Subcutaneous adipose tissue (tissue), 4 donors: Measurements from ENCODE around the gene HERPUD1. TPM values are rescaled to one million over a fixed set of nuclear protein-coding genes. Genes with fewer than 3 reads are reported as not detected.

Experiments used
- total RNA-seq, 4 donors: library from RNA; depleted of rRNA; stranded (reverse); fragments of >200 nt; gene quantifications; one replicate each; pipeline ENCODE4 v1.1.0, GENCODE V29; 2016
- TF ChIP-seq, protein P1 (sequence below): fragments of 450-650 bp; IDR thresholded peaks from one replicate; pipeline ENCODE4 v1.5.1; 2016; ENCODE audit warnings: low read depth, mild to moderate bottlenecking, control low read depth, antibody characterized with exemption, moderate library complexity

Gene HERPUD1
- total RNA-seq, 4 donors from 2014 or later: 134 to 230 (median 170) TPM

DNA sequence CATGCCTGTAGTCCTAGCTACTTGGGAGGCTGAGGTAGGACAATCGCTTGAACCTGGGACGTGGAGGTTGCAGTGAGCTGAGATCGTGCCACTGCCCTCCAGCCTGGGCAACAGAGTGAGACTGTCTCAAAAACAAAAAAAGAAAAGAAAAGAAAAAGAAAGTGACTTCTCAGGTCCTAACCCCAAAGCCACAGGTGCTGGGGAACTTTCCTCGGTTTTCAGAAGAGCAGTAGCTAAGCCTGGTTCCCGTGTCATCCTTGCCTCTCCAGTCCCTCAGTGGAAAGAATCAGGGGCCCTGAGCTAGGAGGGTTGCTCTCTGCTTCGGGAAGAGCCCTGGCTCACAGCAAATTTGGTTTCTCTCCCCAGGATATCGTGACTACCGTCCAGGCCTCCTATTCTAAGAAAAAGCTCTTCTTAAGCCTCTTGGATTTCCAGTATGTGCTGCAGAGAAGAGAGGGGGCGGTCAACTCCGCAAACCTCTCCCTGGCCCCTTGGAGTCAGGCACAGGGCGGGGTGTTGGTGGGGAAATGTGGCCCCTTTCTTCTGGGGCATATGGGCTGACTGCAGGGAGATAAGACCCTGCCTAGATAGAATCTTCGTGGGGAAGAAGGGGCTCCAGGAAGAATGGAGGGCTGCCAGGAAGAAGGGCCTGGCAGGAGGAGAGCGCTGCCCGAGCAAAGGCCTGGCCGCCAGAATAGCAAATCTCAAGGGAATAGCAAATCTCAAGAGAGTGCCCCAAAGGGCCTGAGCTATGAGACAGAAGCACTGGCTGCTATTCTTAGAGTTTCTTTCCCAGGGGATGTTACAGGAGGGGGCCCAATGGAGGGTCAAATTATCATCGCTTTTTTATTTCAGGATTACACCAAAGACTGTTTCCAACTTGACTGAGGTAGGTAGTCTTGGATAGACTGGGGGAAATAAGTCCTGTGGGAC lies 49.1 kb downstream of the HERPUD1 start:
- TF ChIP-seq, protein P1, sequence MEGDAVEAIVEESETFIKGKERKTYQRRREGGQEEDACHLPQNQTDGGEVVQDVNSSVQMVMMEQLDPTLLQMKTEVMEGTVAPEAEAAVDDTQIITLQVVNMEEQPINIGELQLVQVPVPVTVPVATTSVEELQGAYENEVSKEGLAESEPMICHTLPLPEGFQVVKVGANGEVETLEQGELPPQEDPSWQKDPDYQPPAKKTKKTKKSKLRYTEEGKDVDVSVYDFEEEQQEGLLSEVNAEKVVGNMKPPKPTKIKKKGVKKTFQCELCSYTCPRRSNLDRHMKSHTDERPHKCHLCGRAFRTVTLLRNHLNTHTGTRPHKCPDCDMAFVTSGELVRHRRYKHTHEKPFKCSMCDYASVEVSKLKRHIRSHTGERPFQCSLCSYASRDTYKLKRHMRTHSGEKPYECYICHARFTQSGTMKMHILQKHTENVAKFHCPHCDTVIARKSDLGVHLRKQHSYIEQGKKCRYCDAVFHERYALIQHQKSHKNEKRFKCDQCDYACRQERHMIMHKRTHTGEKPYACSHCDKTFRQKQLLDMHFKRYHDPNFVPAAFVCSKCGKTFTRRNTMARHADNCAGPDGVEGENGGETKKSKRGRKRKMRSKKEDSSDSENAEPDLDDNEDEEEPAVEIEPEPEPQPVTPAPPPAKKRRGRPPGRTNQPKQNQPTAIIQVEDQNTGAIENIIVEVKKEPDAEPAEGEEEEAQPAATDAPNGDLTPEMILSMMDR: no peak

DNA sequence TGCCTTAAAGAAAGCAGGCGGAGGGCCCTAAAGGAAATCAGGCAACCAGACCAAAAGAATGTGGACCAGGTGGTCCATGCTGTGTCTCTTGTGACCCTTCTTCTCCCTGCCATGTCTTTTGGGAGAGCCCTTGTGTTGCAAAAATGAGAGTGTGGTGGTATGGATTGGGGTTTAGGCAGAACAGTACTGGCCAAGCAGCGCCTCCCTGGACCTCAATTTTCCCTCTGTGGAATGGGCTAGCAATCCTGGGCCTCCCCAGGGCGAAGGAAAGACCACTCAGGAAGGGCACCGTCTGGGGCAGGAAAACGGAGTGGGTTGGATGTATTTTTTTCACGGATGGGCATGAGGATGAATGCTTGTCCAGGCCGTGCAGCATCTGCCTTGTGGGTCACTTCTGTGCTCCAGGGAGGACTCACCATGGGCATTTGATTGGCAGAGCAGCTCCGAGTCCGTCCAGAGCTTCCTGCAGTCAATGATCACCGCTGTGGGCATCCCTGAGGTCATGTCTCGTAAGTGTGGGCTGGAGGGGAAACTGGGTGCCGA lies 49.9 kb downstream of the HERPUD1 start:
- TF ChIP-seq, protein P1: no peak

DNA sequence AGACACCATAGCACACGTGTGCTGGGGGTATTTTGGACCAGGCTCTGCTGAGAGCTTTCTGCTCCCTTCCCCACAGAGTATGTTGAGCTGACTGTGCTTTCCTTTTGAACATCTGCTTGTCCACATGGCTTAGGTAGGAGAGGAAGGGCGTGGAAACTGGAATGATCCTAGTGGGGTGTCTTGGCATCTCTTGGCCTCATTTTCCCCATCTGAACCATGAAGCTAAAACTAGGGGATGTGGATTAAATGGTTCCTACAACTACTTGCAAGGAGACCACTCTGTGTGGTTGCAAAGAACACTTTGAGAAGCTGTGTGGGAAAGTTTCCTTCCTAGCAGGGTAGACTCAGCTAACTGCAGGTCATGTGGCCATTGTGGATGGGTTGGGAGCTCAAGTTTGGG lies 50.8 kb downstream of the HERPUD1 start:
- TF ChIP-seq, protein P1: no peak

DNA sequence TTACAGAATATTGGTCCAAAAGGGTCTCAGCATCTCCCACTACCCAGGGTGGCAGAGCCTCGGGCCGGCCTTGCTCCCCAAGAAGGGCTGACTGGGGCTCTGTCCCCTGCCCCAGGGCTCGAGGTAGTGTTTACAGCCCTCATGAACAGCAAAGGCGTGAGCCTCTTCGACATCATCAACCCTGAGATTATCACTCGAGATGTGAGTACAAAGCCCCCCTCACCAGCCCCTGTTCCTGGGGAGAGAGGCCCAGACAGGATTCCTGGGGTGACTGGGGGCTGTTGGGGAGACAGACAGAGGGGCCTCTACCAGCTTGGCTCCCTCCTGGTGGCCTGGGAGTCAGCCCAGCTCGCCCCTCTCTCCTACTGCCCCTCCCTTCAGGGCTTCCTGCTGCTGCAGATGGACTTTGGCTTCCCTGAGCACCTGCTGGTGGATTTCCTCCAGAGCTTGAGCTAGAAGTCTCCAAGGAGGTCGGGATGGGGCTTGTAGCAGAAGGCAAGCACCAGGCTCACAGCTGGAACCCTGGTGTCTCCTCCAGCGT lies 51.3 kb downstream of the HERPUD1 start:
- TF ChIP-seq, protein P1: no peak

DNA sequence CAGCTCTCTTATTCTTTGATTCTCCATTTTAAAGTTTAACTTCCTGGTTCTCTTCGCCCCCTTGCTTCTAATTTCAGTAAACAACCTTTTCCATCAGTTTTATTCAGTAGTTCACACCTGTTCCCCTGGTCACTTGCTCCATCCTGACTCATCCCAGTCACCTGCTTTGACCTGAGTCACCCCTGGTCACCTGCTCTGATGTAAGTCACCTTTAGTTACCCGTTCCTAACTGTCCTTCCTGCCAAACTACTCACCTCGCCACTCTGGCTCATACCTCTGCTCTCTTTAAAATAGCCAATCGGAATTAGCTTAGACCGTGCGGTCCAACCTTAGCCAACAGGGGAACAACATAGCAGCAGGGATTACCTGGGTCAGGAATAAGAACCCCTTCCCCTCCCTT lies 52.7 kb downstream of the HERPUD1 start:
- TF ChIP-seq, protein P1: no peak

DNA sequence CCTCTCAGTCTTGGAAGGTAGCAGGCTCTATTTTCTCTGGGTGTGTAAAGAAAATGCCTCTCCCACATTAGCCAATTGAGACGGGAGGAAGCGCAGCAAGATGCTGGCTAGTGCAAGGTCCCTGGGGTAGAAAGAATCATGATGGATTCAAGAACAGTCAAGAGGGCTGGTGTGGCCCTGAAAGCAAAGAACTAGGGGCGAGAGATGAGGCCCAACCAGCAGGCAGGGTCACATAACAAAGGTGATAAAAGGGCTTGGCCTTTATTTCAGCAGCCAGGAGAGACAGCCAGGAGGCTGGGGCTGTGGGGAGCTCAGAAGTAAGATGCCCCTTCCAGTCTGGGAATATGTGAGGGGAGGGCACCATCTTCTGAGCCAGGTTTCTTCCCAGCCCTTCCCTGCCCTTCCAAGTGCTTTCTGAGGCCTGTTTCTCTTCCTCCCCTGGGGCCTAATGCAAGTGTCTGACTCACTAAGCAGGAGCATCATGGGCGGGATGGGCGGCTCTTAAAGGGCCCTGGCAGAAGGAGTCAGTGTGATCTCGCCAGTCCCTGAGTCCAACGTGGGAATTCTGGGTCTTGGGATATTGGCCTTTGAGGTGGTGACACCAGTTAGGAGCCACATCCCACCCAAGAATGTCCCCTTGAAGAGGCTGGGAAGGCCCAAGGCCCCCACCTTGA lies 53.5 kb downstream of the HERPUD1 start:
- TF ChIP-seq, protein P1: no peak

DNA sequence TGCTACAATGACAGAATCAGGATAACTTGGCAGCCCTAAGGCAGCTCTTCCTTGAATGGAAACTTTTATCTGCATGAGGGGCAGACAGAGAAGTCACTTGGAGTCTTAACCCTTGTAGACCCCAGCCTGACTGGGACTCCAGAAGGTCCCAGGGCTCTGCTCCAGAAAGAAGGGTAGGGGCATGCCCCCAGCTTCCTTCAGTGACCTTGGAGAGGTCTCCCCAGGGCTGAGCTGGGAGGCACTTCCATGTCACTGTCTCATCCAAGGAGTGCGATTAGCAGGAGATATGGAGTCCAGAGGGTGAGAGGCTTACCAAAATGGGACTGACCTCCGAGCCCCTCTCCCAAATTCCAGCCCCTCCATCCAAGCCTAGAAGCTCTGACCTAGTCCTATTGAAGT lies 54.0 kb downstream of the HERPUD1 start:
- TF ChIP-seq, protein P1: no peak
